Measurements from ENCODE around the gene DOCK7. TPM values are rescaled to one million over a fixed set of nuclear protein-coding genes. Genes with fewer than 3 reads are reported as not detected.

DOCK7 gene
- total RNA-seq, 1 donor from 2014 or later: 73.1 TPM

- no peaks in the 10 kb centered on the region for H3K4me1 Mint-ChIP-seq (ENCODE audit: low read depth)
- H3K27ac Mint-ChIP-seq: no peak overlapping the region
- no peaks in the 10 kb centered on the region for H3K27me3 Mint-ChIP-seq
- DNase-seq (ENCODE audit: low spot score, unreplicated experiment): no peak
- TF ChIP-seq, protein P1, sequence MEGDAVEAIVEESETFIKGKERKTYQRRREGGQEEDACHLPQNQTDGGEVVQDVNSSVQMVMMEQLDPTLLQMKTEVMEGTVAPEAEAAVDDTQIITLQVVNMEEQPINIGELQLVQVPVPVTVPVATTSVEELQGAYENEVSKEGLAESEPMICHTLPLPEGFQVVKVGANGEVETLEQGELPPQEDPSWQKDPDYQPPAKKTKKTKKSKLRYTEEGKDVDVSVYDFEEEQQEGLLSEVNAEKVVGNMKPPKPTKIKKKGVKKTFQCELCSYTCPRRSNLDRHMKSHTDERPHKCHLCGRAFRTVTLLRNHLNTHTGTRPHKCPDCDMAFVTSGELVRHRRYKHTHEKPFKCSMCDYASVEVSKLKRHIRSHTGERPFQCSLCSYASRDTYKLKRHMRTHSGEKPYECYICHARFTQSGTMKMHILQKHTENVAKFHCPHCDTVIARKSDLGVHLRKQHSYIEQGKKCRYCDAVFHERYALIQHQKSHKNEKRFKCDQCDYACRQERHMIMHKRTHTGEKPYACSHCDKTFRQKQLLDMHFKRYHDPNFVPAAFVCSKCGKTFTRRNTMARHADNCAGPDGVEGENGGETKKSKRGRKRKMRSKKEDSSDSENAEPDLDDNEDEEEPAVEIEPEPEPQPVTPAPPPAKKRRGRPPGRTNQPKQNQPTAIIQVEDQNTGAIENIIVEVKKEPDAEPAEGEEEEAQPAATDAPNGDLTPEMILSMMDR (IDR thresholded peaks at IDR 0.05; ENCODE audit: unreplicated experiment): no peak
- no peaks in the 10 kb centered on the region for H3K9me3 Mint-ChIP-seq (ENCODE audit: low read depth)
- H3K4me3 Mint-ChIP-seq (ENCODE audit: low read depth): no peak overlapping the region
- peaks cover 39% of the 10 kb centered on the region for H3K36me3 Mint-ChIP-seq (ENCODE audit: insufficient read depth)
Observed at GRCh38 chr1:62476525-62477219, 211.5 kb downstream of the DOCK7 start.

DNA sequence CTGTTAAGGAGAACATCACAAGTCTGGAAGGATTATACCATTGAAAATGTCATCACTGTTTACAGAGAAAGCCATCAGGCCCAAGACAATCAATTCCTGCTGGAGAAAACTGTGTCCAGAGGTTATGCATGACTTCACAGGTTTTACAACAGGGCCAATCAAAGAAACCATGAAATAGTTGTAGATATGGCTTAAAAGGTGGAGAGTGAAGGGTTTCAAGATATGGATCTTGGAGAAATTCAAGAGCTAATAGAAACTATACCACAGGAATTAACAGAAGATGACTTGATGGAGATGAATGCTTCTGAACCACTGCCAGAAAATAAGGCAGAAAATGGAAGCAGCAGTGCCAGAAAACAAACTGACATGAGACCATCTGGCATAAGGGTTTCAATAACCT lies 221.1 kb downstream of the DOCK7 start:
- Mint-ChIP-seq H3K36me3 (ENCODE audit: insufficient read depth) (peaks cover 71% of the 10 kb centered on the region), H3K4me3 (ENCODE audit: low read depth) (no peak overlapping the region), H3K27ac (no peak overlapping the region), H3K4me1 (ENCODE audit: low read depth) (no peaks in the 10 kb centered on the region), H3K27me3 (no peaks in the 10 kb centered on the region), H3K9me3 (ENCODE audit: low read depth) (peaks cover 23% of the 10 kb centered on the region)
- no peak for DNase-seq (ENCODE audit: low spot score, unreplicated experiment)
- TF ChIP-seq, protein P1 (IDR thresholded peaks at IDR 0.05; ENCODE audit: unreplicated experiment): no peak

- no peak overlapping the region for H3K27ac Mint-ChIP-seq
- TF ChIP-seq, protein P1 (IDR thresholded peaks at IDR 0.05; ENCODE audit: unreplicated experiment): no peak
Observed at GRCh38 chr1:62462370-62462769, 225.8 kb downstream of the DOCK7 start.

GRCh38 chr1:62457955-62458354 lies 230.2 kb downstream of the DOCK7 start:
- Mint-ChIP-seq H3K36me3 (ENCODE audit: insufficient read depth) (peaks cover 23% of the 10 kb centered on the region), H3K27me3 (no peaks in the 10 kb centered on the region), H3K4me3 (ENCODE audit: low read depth) (no peak overlapping the region), H3K27ac (no peak overlapping the region), H3K9me3 (ENCODE audit: low read depth) (no peaks in the 10 kb centered on the region), H3K4me1 (ENCODE audit: low read depth) (no peaks in the 10 kb centered on the region)
- no peak for DNase-seq (ENCODE audit: low spot score, unreplicated experiment)
- TF ChIP-seq, protein P1 (IDR thresholded peaks at IDR 0.05; ENCODE audit: unreplicated experiment): no peak

More at GRCh38 chr1:62462370-62462769, 225.8 kb downstream of the DOCK7 start:
- no peak for DNase-seq (ENCODE audit: low spot score, unreplicated experiment)
- peaks cover 33% of the 10 kb centered on the region for H3K36me3 Mint-ChIP-seq (ENCODE audit: insufficient read depth)
- no peak overlapping the region for H3K4me3 Mint-ChIP-seq (ENCODE audit: low read depth)
- no peaks in the 10 kb centered on the region for H3K9me3 Mint-ChIP-seq (ENCODE audit: low read depth)
- H3K4me1 Mint-ChIP-seq (ENCODE audit: low read depth): no peaks in the 10 kb centered on the region
- no peaks in the 10 kb centered on the region for H3K27me3 Mint-ChIP-seq

DNA sequence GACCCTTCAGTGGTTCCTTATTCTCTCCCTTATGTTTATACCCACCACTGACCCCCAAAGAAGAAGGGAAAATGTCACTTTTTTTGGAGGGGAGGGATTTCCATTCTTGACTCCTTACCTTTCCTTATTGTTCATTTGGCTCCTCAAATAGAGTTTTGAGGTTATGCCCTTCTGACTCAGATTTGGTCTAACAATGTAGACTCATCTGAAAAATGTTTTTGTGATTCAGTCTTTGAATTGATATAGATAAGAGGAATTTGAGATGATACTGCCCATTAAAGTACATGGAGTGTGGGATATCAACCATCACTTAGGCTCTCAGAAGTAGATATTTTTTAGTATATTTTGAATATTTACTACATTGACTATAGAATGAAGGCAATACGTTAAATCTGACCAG lies 235.2 kb downstream of the DOCK7 start:
- no peaks in the 10 kb centered on the region for H3K27me3 Mint-ChIP-seq
- H3K4me3 Mint-ChIP-seq (ENCODE audit: low read depth): no peak overlapping the region
- no peaks in the 10 kb centered on the region for H3K9me3 Mint-ChIP-seq (ENCODE audit: low read depth)
- no peak for DNase-seq (ENCODE audit: low spot score, unreplicated experiment)
- no peaks in the 10 kb centered on the region for H3K4me1 Mint-ChIP-seq (ENCODE audit: low read depth)
- peak overlapping the region; percentile 6 for H3K27ac Mint-ChIP-seq
- peaks cover 37% of the 10 kb centered on the region for H3K36me3 Mint-ChIP-seq (ENCODE audit: insufficient read depth)
- TF ChIP-seq, protein P1 (IDR thresholded peaks at IDR 0.05; ENCODE audit: unreplicated experiment): no peak
